GM10847 (cell line): ENCODE measurements around the gene KANK2.

Source experiments
- POLR2A ChIP-seq: IDR thresholded peaks from 2 replicates; pipeline ENCODE4 v1.6.1; 2011; ENCODE audit not compliant: insufficient read length; ENCODE audit errors: extremely low read depth

KANK2 gene

GRCh38 chr19:11204076-11204602 lies 6.8 kb upstream of the KANK2 start:
- TF ChIP-seq POLR2A: no peak

- TF ChIP-seq POLR2A: no peak
Measured at GRCh38 chr19:11203194-11204075, 6.1 kb upstream of the KANK2 start.

GRCh38 chr19:11202488-11203193 lies 5.3 kb upstream of the KANK2 start:
- no peak for TF ChIP-seq POLR2A

- TF ChIP-seq POLR2A: no peak
Measured at GRCh38 chr19:11201791-11202190, 4.4 kb upstream of the KANK2 start.

GRCh38 chr19:11200931-11201330 lies 3.6 kb upstream of the KANK2 start:
- no peak for TF ChIP-seq POLR2A

- no peak for TF ChIP-seq POLR2A
Measured at GRCh38 chr19:11200015-11200574, 2.8 kb upstream of the KANK2 start.

- no peak for TF ChIP-seq POLR2A
Measured at GRCh38 chr19:11199517-11199916, 2.2 kb upstream of the KANK2 start.

- no peak for TF ChIP-seq POLR2A
Measured at GRCh38 chr19:11198769-11199424, 1.6 kb upstream of the KANK2 start.

- TF ChIP-seq POLR2A: no peak
Measured at GRCh38 chr19:11198175-11198534, 810 bp upstream of the KANK2 start.

- no peak for TF ChIP-seq POLR2A
Measured at GRCh38 chr19:11196406-11197287, 698 bp downstream of the KANK2 start.

GRCh38 chr19:11195681-11196080 lies 1.7 kb downstream of the KANK2 start:
- no peak for TF ChIP-seq POLR2A

- TF ChIP-seq POLR2A: no peak
Measured at GRCh38 chr19:11194656-11195558, 2.4 kb downstream of the KANK2 start.

- TF ChIP-seq POLR2A: no peak
Measured at GRCh38 chr19:11194173-11194572, 3.2 kb downstream of the KANK2 start.

GRCh38 chr19:11192957-11193939 lies 4.1 kb downstream of the KANK2 start:
- no peak for TF ChIP-seq POLR2A
